Activated CD8-positive, alpha-beta memory T cell treated with anti-CD3 and anti-CD28 coated beads, Interleukin-2, amount 50 U/mL, for 1 hour (primary cell): ENCODE measurements around the gene TMEM247.

Experiments
- DNase-seq: peaks from one replicate; pipeline ENCODE4 v3.0.0-alpha.2; 2020; ENCODE audit errors: extremely low read depth

The TMEM247 gene

DNA sequence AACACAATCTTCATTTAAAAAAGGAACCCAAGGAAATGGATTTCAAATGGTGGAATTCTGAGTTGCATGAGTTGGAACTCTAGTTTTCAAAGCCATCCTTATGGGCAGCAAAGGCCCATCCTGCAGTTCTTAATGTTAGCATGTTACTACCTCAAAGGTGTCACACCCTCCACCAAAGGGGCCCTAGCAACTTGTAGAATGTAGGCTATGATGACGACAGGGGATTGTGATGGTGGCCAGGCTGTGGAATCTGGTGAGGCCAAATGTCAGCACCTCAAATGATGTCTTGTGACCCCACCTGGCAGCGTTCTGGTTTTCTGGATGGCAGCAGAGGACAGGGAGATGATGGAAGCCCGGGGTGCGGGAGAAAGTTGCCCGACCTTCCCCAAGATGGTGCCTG, at the start of gene TMEM247:
TMEM247 (plus strand) TSS at position 301 of the 400 bp plus-strand sequence.
- DNase-seq = no peak

DNA sequence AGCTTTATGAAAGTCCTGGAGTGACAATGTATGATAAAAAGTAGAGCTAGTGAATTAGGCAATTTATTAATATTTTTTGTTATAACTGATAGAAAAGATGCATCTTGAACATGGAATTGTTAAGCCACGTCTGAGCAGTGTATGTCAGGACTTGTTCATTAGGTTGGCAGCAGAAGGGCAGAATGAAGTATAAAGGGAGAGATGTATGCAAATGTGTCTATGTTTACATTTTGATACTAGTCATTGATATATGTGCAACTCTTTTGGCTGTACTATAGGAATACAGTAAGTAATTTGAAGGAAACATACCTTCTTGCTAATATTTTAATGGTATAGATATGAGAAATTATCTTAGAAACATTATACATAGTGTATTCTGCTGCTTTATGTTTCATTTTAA, 49.0 kb upstream of the TMEM247 start:
- no peak for DNase-seq

DNA sequence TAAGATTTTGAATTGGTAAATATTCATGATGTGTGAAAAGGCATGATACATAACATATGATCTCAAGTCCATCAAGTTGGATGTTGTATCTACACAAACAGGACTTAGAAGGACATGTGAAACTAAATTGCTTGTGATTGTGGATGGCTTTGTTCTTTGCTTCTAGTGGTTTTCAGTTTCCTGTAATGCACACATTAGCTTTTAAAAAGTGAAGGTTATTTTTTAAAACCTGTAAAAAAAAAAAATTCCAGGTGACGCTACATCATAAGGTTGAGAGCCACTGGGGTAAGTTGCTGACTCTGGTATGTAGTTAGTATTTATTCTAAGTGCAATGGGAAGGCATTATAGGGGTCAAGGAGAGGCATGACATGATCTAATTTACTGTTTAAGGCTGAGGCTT, 48.4 kb upstream of the TMEM247 start:
- DNase-seq = no peak

DNA sequence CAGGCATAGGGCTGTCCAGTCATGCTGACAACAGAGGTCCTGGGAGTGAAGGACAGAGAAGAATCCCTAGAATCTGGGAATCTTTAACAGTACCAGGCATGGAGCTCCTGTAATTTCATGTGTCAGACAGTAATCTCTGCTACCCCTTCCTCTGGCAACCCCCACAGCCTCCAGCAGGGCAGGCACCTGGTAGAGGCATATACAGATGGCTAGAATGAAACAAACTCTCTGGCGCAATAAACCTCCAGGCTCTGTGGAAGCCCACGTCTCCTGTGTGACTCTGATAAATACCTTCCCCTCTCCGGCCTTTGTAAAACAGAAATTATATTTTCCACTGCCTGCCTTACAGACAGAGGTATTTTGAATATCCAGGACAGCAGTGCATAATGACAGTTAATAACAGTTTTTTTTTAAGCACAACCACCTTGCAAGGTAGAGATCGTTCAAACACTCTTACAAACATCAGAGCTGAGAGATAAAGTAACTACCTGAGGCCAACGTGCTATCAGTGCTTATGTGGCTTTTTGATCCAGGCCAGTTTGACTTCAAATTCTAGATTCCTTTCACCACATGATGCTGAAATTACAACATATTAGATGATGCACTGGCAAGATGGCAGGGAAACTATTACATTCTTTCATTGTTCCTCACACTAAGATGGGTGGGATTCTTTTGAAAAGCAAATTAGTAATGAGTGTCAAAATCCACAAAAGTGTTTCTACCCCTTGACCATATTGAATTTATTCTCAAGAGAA, 47.7 kb upstream of the TMEM247 start:
- DNase-seq = no peak

DNA sequence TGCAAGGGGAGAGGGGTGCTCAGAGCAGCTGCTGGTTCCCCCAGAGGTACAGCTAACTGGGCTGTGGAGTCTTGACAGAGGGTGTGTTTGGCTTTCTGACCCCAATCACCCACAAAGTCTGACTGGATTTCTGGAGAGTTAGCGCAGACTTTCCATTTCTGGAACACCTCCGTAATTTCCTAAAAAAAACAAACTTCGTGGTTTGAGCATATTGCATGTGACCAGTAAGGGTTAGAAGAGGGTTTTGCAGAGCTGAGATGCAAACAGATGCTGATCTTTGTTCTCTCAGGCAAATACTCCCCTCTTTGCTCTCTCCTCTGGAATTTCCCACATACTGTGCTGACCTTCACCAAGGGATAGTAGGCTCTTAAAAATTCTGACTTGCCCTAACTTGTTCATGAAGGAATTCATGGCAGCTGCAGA, 44.5 kb upstream of the TMEM247 start:
- no peak for DNase-seq

DNA sequence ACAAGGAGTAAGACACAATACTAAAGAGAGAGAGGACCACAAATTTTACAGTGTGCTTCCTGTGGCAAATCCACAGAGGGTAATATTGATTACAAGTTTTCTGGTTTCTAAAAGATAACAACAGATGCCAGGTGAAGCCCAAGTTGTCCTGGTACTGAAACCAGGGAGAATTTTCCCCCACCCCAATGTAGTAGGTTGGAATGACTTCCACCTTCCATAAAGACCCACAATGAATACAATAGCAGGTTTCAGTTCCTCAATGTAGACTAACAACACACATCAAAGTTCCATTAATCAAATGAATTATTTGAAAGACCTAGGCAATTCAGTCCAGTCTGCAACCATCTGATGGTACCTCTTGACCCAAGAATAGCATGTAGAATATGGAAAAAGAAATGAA, 44.0 kb upstream of the TMEM247 start:
- DNase-seq = no peak

DNA sequence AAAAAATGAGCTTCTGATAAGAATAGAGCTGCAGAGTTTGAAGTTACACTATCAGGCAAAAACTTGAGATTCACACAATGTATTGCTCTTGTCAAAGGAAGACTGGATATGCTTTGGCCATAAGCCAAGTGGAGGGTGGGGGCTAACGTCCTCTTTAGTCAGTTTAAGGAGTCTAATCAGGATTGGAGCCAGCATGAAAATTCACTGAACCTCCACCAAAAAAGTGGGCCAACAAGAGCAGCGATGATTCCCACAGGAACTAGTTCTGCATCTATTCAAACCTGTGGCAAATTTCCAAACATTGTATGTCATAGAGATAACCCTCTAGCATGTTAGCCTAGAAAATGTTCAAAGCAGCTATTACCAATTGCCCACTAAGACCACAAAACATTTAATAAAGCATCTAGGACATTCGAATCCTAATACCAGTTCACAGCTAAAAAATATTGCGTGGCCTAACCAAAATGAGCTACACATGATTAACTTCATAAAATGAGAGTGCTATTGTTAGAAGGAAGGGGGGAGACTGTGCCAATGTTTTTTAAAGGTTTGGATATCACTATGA, 43.5 kb upstream of the TMEM247 start:
- DNase-seq = no peak

DNA sequence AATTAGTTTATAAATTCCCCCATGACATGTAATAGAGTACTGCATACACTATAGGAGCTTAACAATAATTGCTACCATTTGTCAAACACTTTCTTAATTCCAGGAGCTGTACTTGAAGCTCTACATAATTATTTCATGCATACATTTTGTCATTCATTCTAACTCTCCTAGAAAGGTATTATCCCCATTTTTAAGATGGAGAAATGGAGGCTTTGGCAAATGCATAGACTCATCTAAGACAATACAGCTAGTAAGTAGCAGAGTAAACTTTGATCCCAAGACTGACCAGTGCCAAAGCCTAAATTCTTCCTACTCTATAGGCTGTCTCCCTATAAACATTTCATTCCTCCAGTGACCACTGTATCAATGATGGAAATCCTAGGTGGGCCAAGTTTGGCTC, 42.6 kb upstream of the TMEM247 start:
- no peak for DNase-seq

DNA sequence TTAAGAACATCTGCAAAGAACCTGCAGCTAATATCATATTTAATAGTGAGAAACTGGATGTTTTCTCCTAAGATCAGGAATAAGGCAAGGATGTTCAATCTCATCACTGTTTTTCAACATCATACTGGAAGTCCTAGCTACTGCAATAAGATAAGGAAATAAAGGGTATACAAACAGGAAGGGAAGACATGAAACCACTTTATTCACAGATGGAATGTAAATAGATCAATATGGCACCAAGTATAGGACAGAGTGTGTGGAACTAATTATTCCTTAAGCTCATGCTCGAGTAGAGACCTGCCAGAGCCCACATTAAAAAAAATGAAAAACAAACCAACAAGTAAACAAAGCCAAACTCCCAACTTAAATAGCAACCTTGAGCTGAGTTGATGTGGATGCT, 41.3 kb upstream of the TMEM247 start:
- DNase-seq = no peak

DNA sequence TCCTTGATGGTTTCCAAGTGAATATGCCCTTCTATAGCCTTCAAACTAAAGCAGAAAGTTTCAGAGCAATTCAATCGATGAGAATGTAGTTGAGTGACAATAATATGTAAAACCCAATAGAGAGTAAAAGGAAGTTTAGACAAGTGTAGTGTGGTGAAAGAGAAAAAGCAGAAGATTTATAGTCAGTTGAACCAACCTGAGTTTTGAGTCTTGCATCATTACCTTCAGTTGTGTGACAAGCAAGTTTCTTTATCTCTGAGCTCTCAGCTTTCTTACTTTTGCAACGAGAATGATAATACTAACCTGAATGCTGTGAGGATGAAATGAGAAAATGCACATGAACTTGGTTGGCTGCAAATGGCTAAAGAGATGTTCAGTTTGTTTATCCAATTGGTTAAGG, 40.6 kb upstream of the TMEM247 start:
- DNase-seq = no peak

DNA sequence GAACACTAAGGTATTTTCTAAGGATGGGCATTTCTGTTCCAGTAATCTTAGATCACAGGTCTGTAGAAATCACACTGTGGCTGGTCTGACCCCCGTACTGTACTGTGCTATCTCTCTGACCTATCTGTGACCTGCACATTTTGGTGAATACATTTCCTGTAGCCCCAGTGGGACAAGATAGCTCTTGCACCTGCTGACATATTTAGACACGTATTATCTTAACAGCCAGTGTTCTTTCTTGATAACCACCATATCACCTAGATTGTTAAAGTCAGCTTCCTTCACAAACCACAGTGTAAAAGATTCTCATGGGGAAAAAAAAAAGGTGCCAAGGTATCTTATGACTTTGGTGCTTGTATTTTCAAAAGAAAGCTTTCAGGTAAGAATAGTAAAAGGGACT, 39.8 kb upstream of the TMEM247 start:
- peak; percentile 7 for DNase-seq

DNA sequence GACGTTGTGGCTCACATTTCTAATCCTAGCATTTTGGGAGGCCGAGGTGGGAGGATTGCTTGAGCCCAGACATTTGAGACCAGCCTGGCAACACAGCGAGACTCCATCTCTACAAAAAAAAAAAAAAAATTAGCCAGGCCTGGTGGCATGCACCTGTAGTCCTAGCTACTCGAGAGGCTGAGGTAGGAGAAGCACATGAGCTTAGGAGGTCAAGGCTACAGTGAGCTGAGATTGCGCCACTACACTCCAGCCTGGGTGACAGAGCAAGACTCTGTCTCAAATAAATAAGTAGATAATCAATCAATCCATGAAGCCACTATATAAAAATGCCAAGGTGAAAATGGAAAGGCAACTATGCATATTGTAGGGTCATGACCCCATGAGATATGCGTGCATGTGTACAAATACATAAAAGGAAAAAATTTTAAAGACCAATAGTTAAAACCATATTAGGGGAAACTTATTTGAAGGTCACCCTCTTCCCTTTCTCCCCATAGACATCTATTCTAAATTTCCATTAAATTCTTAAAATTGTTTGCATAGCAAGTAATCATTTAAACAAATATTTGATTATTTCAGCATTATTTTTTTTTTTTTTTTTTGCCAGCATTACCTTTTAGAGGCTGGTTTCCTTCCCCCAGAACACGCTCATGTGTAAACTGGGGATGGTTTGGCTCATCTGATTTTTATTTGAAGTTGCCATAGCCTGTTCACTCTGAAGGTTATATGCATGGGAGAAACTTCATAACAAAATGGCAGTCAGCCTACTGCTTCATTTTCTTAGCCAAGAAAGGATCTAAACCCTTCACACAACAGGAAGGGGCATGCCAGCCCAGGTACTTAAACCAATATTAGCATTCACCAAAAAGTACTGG, 37.3 kb upstream of the TMEM247 start:
- no peak for DNase-seq

DNA sequence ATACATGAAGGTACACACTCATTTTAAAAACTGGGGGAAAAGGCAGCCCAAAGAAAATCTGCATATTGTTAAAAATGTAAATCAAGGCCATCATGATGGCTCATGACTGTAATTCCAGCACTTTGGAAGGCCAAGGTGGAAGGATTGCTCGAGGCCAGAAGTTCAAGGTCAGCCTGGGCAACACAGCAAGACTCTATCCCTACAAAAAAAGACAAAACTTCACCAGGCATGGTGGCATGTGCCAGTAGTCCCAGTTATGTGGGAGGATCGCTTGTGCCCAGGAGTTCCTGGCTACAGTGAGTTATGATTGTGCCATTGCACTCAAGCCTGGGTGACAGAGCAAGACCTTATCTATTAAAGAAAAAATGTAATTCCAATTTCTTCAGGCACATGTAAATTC, 34.6 kb upstream of the TMEM247 start:
- no peak for DNase-seq

DNA sequence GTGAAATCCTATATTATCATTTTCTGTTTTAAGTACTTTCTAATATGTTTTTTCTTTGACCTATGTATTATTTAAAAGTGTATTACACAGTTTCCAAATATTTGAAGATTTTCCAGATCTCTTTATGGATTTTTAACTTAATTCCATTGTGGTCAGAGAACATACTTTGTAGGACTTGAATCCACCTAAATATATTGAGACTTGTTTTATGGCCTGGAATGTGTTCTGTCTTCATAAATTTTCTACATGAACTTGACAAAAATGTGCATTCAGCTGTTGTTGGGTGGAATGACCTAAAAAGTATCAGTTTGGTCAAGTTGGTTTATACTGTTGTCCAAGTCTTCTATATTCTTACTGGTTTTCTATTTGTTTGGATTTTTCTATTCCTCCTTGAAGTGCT, 33.8 kb upstream of the TMEM247 start:
- DNase-seq = no peak

DNA sequence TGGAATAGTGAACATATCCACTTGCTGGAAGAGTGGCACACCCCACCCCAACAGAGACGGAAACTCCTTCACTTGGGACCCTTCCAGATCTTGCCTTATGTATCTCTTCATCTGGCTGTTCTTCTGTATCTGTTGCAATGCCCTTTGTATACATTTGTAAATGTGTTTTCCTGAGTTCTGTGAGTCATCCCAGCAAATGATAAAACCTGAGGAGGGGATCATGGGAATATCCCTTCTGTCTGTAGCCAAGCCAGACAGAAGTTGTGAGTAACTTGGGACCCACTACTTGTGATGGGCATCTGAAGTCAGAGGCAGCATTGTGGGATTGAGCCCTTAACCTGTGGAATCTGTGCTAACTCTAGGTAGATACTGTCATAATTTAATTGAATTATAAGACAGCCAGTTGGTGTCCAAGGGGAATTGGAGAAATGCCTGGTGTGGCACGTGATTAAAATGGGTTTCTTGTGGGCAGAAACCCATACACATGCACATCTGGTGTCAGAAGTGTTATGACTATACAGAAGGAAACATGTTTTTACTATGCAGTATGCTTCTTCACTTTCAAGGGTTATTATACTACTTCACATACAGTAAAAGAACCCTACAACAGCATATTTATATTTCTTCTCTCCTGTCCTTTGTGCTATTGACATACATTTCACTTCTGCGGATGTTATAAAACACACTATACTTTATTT, 32.3 kb upstream of the TMEM247 start:
- no peak for DNase-seq

DNA sequence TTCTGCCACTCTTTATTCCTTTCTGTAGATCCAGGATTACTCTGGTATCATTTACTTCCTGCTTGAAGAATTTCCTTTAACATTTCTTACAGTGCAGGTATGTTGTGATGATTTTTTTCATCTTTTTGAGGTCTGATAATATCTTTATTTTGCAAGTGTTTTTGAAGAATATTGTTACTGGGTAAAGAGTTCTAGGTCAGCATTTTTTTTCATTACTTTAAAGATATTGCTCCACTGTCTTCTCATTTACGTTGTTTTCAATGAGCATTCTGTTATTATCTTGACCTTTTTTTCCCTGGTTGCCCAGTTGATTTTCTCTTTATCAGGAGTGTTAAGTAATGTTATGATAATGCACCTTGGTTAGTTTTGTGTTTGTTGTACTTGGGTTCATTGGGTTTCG, 31.7 kb upstream of the TMEM247 start:
- no peak for DNase-seq

DNA sequence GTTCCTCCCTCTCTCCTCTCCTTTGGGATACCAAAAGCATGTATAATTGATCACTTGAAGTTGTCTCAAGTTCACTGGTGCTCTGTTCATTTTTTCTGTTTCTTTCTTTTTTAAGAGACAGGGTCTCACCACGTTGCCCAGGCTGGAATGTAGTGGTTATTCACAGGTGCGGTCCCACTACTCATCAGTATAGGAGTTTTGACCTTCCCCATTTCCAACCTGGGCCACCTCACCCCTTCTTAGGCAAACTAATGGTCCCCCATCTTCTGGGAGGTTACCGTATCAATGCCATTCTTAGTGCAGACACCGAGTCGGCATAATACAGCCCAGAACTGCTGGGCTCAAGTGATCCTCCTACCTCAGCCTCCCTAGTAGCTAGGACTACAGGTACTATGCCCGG, 31.3 kb upstream of the TMEM247 start:
- no peak for DNase-seq

DNA sequence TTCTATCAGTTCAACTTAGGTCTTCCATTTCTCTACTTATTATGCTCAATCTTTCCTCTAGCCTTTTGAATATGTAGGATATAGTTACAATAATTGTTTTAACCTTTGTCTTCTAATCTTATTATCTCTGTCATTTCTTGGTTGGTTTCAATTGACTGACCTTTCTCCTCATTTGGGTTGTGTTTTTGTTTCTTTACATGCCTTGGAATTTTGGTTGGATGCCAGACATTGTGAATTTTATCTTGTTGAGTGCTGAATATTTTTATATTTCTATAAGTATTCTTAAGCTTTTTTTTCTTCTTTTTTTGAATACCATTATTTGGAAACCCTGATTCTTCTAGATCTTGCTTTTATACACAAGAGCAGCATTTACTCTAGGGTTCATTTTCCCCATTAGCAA, 30.7 kb upstream of the TMEM247 start:
- DNase-seq = no peak

DNA sequence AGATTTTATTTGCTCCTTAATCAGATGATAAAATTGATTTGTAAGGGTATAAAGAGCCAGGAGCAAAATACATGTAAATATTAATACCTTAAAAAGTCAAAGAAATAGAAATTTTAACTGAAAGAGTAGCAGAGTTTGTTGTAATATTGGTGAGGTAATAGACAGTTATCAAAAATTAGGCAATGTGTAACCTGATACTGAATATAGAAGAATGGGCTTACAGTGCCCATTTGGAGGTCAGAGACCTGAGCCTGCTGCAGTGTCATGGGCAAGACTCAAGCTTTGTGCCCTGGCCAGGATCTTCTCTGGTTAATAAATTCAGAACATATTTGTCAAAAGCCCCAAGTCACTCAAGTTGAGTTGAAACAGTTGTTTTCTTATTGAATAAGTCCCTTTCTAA, 29.7 kb upstream of the TMEM247 start:
- no peak for DNase-seq

DNA sequence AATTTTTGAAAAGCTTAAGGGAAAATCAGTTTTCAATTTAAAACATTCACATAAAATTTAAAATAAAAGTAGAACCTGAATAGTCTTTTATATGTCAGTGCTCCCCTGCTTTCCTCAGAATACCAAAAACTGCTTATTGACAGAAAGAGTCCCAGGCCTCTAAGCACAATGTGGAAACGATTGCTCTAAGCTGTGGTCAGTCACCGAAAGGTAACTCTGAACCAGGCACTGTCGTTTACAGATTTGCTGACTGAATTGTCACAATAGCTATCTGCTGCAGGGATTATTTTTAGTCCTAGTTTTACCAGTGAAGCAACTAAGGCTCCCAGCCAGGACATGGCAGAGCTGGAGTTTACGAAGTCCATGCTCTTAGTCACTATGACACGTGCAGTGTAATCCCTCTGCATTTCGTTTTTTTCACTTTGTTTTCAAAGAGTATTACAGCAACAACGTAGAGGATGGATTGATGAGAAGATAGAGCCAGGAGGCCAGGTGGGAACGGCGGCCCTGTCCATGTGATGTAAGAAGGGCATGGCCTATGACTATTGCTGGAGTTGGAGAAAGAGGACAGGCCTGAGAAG, 28.1 kb upstream of the TMEM247 start:
- DNase-seq = no peak

DNA sequence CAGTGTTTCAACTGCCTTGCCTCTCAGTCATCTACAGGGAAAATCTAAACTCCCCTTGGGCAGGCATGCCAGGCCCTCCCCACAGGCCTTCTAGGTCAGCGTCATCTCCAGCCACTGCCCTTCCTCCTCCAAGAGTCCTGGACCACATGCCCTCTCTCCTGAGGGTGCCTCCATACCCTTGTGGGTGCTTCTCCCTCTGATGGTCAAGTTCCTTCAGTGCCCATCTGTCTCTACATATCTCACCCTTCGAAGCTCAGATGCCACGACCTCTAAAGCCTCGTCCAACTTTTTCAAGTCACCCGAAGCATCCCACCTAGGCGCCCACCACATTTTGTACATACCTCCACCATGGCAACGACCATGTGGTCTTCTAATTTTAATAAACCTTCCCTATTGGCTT, 22.6 kb upstream of the TMEM247 start:
- no peak for DNase-seq
